ENCODE measurements around the gene NKAIN2.
A peak's percentile ranks its signal among the peaks of the same experiment; 100 is the strongest.

The NKAIN2 gene

DNA sequence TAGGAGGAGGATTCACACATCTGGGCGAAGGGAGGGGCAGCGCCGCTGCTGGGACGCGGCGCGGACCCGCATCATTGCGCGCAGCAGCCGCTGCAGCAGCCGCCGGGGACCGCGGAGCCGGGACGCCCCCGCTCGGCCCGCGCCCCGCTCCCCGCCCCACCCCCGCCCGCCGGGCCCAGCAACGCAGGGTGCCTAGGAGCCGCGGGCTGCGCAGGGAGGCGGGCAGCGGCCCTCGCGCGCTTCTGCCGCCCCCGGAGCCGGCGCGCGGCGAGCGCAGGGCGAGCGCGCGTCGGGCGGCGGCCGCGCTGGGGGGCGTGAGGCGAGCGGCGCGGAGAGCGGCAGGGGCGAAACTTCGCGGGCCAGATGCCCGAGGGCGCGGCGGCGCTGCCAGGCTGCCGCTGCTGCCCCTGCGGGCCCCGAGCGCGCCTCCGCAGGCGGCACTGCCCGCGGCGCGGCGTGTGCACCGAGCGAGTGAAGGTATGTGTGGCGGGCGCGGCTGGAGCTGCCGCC, at the start of gene NKAIN2:
TSS of gene NKAIN2 (plus strand) at position 362 of the 510 bp plus-strand sequence.
- H3K4me3 ChIP-seq (ENCODE audit: low read depth, low read length), result peak within 1 kb of the TSS; percentile 38
- no peak for DNase-seq (ENCODE audit: low read depth)
- TF ChIP-seq CTCF (IDR thresholded peaks at IDR 0.05; ENCODE audit: low read depth, low read length, missing control alignments), result no peak

DNA sequence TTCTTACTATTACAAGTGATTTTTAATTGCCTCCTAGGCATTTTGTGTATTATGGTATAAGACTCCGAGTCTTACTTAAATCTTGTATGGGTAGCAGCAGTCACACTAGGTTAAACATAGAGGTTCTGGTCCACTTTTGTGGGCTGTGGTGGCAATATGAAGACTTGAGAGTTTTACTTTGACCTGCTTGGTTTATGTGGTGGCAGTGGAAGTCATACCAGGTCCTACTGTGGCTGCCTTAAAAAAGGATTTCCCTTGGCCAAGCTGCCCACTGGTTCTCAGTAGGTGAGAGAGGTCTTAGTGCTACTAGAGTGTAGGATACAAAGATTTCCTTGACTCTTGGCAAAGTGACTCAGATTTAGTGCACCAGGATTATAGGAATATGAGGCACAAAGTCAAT, 44.2 kb upstream of the NKAIN2 start:
- no peak for TF ChIP-seq CTCF (IDR thresholded peaks at IDR 0.05; ENCODE audit: low read depth, low read length, missing control alignments)
- no peak for DNase-seq (ENCODE audit: low read depth)
- no peak overlapping the region for H3K4me3 ChIP-seq (ENCODE audit: low read depth, low read length)

- no peak overlapping the region for H3K4me3 ChIP-seq (ENCODE audit: low read depth, low read length)
- no peak for TF ChIP-seq CTCF (IDR thresholded peaks at IDR 0.05; ENCODE audit: low read depth, low read length, missing control alignments)
- no peak for DNase-seq (ENCODE audit: low read depth)
Observed at GRCh38 chr6:123763904-123764303, 39.8 kb upstream of the NKAIN2 start.

DNA sequence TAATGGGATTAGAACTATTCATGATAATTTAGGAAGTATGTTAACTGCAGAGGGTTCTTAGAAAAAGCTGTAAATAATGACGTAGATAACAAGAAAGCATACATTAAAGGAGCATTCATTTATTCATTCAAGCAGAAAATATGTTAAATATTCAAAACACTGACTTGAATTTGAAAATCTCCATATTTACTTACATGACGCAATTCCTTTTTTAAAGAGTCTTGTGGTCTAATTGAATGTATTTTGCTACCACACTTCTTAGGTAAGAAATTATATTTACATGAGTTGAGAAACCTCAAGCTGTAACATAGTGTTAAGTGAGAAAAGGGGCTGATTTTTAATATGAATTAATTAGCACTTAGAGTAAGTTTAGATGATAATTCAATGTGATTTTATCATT, 38.9 kb upstream of the NKAIN2 start:
- DNase-seq (ENCODE audit: low read depth), result no peak
- H3K4me3 ChIP-seq (ENCODE audit: low read depth, low read length), result no peak overlapping the region
- TF ChIP-seq CTCF (IDR thresholded peaks at IDR 0.05; ENCODE audit: low read depth, low read length, missing control alignments), result no peak

GRCh38 chr6:123768921-123769320, 34.7 kb upstream of the NKAIN2 start:
- TF ChIP-seq CTCF (IDR thresholded peaks at IDR 0.05; ENCODE audit: low read depth, low read length, missing control alignments), result no peak
- DNase-seq (ENCODE audit: low read depth), result no peak
- H3K4me3 ChIP-seq (ENCODE audit: low read depth, low read length), result no peak overlapping the region

DNA sequence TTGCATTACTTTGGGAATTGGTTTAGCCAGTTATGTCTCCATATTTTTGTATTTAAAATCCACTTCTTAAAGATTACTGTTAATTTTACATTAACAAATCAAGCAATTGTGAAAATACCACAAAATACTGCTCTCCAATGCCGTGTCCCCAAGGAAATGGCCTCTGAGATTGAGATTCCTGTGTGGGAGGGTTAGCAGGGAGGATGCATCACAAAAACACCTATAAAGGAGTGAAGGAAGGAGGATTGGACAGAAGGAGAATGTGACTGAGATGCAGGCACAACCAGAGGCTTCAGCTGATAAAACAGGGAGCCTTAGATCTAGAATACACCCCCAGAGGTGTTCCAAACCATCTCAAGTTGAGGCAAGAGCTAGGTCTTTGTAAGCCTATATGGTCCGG, 34.2 kb upstream of the NKAIN2 start:
- no peak overlapping the region for H3K4me3 ChIP-seq (ENCODE audit: low read depth, low read length)
- no peak for DNase-seq (ENCODE audit: low read depth)
- TF ChIP-seq CTCF (IDR thresholded peaks at IDR 0.05; ENCODE audit: low read depth, low read length, missing control alignments), result no peak

DNA sequence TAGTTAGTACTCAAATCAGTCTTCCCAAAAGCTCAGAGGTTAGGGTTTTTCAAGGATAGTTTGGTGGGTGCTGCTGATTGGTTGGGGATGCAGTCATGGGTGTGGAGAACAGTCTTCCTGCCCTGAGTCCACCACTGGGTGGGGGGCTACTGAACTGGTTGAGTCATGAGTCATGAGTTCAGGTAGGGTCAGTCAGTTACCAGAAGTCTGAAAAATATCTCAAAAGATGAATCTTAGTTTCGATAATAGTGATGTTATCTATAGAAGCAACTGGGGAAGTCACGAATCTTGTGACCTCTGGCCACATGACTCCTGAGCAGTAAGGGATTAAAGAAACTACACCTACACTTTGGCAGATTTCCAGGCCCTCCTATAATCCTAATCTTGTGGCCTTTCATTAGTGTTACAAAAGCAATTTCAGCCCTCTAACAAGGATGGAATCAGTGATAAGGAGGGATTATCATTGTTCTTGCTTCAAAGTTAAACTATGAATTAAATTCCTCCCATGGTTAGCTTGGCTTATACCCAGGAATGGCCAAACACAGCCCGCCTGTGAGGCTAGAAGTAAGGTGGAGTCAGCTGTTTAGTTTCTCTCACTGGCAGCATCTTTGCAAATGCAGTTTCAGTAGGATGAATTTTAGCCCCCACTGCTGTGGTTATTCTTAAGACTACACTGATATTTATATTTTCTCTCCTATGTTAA, 33.3 kb upstream of the NKAIN2 start:
- H3K4me3 ChIP-seq (ENCODE audit: low read depth, low read length), result no peak overlapping the region
- no peak for DNase-seq (ENCODE audit: low read depth)
- no peak for TF ChIP-seq CTCF (IDR thresholded peaks at IDR 0.05; ENCODE audit: low read depth, low read length, missing control alignments)
